Neuron (in vitro differentiated cells): ENCODE data around the gene IL21.

ENCODE experiments used
- H2AFZ ChIP-seq: one replicate; pipeline ENCODE4 v1.6.1; 2013; ENCODE audit warnings: low read depth, mild to moderate bottlenecking, inconsistent platforms, low read length, moderate library complexity
- H3K27me3 ChIP-seq: one replicate; pipeline ENCODE4 v1.6.1; 2013; ENCODE audit warnings: low read length; ENCODE audit not compliant: insufficient read depth
- H3K36me3 ChIP-seq: one replicate; pipeline ENCODE4 v1.6.1; 2013; ENCODE audit warnings: low read length; ENCODE audit not compliant: insufficient read depth
- H3K4me1 ChIP-seq: one replicate; pipeline ENCODE4 v1.6.1; 2013; ENCODE audit warnings: low read length; ENCODE audit not compliant: insufficient read depth
- H3K4me3 ChIP-seq: 2 replicates; pipeline ENCODE4 v1.5.1; 2013; ENCODE audit warnings: mild to moderate bottlenecking, low read length, moderate library complexity
- H3K9me3 ChIP-seq: one replicate; pipeline ENCODE4 v1.6.1; 2013; ENCODE audit warnings: low read length

The IL21 gene

DNA sequence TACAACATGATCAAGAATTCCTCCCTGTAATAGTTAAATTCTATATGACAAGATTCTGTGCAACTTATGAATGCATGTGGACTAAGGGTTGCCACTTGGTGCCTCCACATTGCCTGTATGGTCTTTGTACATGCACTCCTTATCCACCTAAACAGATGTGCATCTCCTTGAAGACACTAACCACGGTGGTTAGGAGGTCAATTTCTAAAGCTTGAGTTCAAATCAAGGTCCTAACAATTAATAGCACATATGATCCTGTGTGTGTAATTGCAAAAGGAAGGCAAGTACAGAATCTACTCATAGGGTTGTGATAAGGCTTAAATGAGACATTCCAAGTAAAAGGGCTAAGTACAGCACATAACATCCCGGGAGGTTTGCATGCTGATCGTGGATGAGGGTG, 1.5 kb upstream of the IL21 start:
- Histone ChIP-seq H3K36me3 (no peaks in the 10 kb centered on the region), H2AFZ (no peak overlapping the region), H3K4me3 (no peak overlapping the region), H3K9me3 (no peaks in the 10 kb centered on the region), H3K27me3 (no peaks in the 10 kb centered on the region), H3K4me1 (no peaks in the 10 kb centered on the region)

DNA sequence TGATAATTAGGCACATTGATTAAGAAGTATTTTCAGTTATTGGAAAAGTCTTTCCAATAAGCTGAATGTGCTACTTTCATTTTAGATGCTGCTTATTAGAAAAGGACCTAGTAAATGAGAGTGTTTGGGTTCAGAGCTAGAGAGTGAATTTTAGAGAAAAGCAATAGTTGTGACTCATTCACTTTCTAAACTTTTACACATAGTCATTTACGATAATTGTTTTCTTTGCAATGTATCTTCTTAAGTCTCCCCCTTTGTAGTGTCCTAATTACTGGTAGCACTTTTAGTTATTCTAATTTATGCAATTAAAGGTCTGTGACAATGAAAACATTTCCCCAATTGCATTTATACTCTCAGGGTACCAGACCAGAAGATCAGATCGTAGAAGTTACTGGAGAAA, 1.3 kb downstream of the IL21 start:
- H3K36me3 ChIP-seq = no peaks in the 10 kb centered on the region

GRCh38 chr4:122617597-122618593, 3.0 kb downstream of the IL21 start:
- no peaks in the 10 kb centered on the region for H3K4me1 ChIP-seq
- no peaks in the 10 kb centered on the region for H3K36me3 ChIP-seq
- no peak overlapping the region for H2AFZ ChIP-seq
- no peak overlapping the region for H3K4me3 ChIP-seq
- H3K9me3 ChIP-seq = no peaks in the 10 kb centered on the region
- no peaks in the 10 kb centered on the region for H3K27me3 ChIP-seq

More for the DNA sequence above, 1.3 kb downstream of the IL21 start:
- no peak overlapping the region for H2AFZ ChIP-seq
- no peaks in the 10 kb centered on the region for H3K4me1 ChIP-seq
- H3K27me3 ChIP-seq = no peaks in the 10 kb centered on the region
- no peak overlapping the region for H3K4me3 ChIP-seq
- no peaks in the 10 kb centered on the region for H3K9me3 ChIP-seq

GRCh38 chr4:122616915-122617596, 3.8 kb downstream of the IL21 start:
- no peaks in the 10 kb centered on the region for H3K9me3 ChIP-seq
- H3K36me3 ChIP-seq = no peaks in the 10 kb centered on the region
- H3K27me3 ChIP-seq = no peaks in the 10 kb centered on the region
- no peaks in the 10 kb centered on the region for H3K4me1 ChIP-seq
- no peak overlapping the region for H2AFZ ChIP-seq
- H3K4me3 ChIP-seq = no peak overlapping the region

DNA sequence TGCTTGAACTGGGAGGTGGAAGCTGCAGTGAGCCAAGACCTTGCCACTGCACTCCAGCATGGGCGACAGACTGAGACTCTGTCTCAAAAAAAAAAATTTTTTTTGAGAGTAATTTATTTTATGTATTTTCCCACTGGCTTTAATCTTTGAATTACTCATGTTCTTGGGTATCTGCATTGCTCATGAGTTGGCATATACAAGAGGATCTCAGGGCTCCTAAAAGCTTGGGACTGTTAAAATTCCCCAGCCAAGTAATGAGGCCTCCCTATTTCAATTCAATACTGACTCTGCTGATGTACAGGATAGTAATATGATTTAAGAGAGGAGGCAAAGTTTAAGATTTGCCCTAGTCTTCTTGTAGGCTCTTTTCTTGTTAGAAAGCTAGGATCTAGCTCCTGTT, 6.2 kb downstream of the IL21 start:
- Histone ChIP-seq H3K4me3 (no peak overlapping the region), H3K27me3 (no peaks in the 10 kb centered on the region), H3K36me3 (no peaks in the 10 kb centered on the region)

DNA sequence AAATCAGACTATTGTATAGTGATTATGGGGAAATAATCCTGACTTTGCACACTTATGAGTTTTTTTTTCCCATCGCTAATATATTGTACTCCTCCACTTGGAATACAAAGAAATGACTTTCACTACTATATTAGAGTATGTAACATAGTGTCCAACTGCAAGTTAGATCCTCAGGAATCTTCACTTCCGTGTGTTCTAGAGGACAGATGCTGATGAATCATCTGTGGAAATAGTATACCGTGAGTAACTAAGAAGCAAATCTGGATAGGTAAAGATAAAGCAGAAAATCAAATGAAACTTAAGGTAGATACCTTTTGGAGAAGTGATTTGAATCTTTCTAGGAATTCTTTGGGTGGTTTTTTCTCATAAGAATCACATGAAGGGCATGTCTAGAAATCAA, 8.3 kb downstream of the IL21 start:
- Histone ChIP-seq H2AFZ (no peak overlapping the region), H3K4me3 (no peak overlapping the region), H3K36me3 (no peaks in the 10 kb centered on the region), H3K4me1 (no peaks in the 10 kb centered on the region), H3K9me3 (no peaks in the 10 kb centered on the region), H3K27me3 (no peaks in the 10 kb centered on the region)

More for the DNA sequence above, 6.2 kb downstream of the IL21 start:
- H3K9me3 ChIP-seq = no peaks in the 10 kb centered on the region
- no peaks in the 10 kb centered on the region for H3K4me1 ChIP-seq
- no peak overlapping the region for H2AFZ ChIP-seq

- Histone ChIP-seq H2AFZ (no peak overlapping the region), H3K9me3 (no peaks in the 10 kb centered on the region), H3K27me3 (no peaks in the 10 kb centered on the region), H3K4me3 (no peak overlapping the region), H3K4me1 (no peaks in the 10 kb centered on the region), H3K36me3 (no peaks in the 10 kb centered on the region)
Measured at GRCh38 chr4:122606364-122607043, 14.4 kb downstream of the IL21 start.

- H2AFZ ChIP-seq = no peak overlapping the region
- H3K4me3 ChIP-seq = no peak overlapping the region
- H3K27me3 ChIP-seq = no peaks in the 10 kb centered on the region
- no peaks in the 10 kb centered on the region for H3K4me1 ChIP-seq
- H3K9me3 ChIP-seq = no peaks in the 10 kb centered on the region
- H3K36me3 ChIP-seq = no peaks in the 10 kb centered on the region
Measured at GRCh38 chr4:122604146-122604545, 16.7 kb downstream of the IL21 start.

- Histone ChIP-seq H3K36me3 (no peaks in the 10 kb centered on the region), H3K4me3 (no peak overlapping the region), H2AFZ (no peak overlapping the region), H3K4me1 (no peaks in the 10 kb centered on the region), H3K27me3 (no peaks in the 10 kb centered on the region), H3K9me3 (no peaks in the 10 kb centered on the region)
Measured at GRCh38 chr4:122603156-122603574, 17.7 kb downstream of the IL21 start.

DNA sequence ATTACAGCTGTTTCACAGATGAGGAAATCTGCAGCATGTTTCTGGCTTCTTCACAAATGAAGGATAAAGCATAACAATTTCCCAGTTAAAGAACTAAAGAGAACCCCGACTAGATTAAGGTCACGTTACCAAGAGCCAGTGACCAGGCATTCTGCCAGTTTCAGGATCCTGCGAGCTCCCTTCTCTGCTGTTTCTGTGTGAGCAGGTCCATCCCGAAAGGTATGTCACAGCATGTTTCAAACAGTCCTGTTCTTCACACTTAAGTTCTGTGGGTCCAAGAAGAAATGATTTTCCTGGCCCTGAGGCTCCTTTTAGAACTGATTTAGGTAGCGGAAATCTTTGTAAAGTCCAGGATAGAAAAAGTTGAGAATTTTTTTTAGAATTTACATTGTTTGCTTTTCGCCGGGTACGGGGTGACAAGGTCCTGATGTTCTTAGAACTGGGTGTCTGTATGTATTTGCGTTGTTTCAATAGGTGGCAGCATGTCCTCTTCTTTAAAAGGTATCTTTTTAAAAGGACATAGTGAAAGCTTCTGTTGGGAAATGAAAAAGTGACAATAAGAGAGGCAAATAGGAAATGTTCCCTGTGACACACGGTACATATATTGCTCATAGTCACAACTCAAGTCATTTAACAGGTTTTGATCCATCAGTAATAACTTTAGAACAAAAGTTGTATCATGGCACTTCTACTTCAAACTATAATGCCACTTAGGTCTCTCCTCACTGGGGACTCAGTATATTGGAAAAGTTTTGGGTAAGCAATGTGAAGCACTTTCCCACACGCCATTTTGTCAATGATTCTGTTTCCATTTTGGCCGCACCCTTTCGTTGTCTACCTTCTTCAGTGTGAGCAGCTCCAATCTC, 18.4 kb downstream of the IL21 start:
- Histone ChIP-seq H3K4me3 (no peak overlapping the region), H3K9me3 (no peaks in the 10 kb centered on the region), H3K36me3 (no peaks in the 10 kb centered on the region), H3K4me1 (no peaks in the 10 kb centered on the region), H2AFZ (no peak overlapping the region), H3K27me3 (no peaks in the 10 kb centered on the region)

DNA sequence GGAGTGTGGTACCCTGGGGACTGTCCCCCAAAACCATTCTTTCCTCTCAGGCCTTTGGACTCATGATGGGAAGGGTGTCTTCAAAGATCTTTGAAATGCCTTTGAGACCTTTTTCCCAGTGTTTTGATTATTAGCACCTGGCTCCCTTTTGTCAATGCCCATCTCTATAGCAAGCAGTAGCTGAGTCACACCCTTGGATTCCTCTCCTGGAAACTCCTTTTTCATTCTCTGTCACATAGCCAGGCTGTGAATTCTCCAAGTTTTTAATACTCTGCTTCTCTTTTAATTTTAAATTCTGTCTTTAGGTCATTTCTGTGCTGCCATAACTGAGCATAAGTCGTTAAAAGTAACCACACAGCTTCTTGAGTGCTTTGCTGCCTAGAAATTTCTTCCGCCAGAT, 29.7 kb downstream of the IL21 start:
- H3K27me3 ChIP-seq = no peaks in the 10 kb centered on the region
- H2AFZ ChIP-seq = no peak overlapping the region
- H3K4me3 ChIP-seq = no peak overlapping the region
- H3K9me3 ChIP-seq = no peaks in the 10 kb centered on the region
- no peaks in the 10 kb centered on the region for H3K36me3 ChIP-seq
- no peaks in the 10 kb centered on the region for H3K4me1 ChIP-seq

DNA sequence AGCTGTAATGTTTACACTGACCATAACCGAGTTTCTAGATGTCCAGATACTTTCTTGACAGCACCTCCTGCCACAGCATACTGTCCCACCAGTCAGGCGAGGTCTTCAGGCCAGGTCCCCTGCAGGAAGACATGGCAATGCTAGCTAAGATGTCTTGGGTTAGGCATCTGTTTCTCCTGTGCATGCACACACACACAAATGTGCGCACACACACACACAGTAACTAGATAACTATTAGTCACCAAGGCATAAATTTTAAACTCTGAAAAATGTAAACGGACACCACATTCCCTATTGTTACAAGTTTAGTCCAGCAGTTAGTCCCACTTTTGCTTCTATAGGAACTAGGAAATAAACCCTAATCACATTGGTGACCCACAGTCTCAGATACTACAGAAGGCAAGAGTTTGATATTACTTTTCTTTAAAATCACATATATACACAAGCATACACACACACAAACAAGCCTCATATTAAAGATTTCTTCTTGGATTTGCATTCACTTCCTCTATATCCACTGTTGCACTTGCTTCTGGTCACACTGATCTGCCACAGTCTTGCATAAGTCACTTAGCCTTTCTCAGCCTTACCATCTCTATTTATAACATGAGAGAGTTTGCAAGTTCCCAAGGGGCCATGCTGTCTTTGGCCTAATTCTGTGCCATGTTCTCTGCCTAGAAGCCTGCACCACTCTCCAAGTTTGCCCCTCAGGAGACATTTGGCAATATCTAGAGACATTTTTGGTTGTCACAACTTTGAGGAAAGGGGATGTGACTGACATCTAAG, 32.2 kb downstream of the IL21 start:
- Histone ChIP-seq H3K36me3 (no peaks in the 10 kb centered on the region), H3K4me3 (no peak overlapping the region), H2AFZ (no peak overlapping the region), H3K9me3 (no peaks in the 10 kb centered on the region), H3K27me3 (no peaks in the 10 kb centered on the region), H3K4me1 (peaks cover 5% of the 10 kb centered on the region)
